Pancreas (tissue), 10 donors: ENCODE measurements around the gene NARF. TPM values are rescaled to one million over a fixed set of nuclear protein-coding genes. Genes with fewer than 3 reads are reported as not detected.
A peak's percentile ranks its signal among the peaks of the same experiment; 100 is the strongest.
"Not testable (repeated sequence)": the region's sequence is repeated elsewhere in the genome, so short reads cannot be mapped to it uniquely, and the experiment has no call there.

Source experiments
- ATAC-seq, 4 donors: fragments of 200-7000 bp; cut with Tn5 transposase; one replicate each; pipeline versions ENCODE4 v1.8.0 to v1.9.1; 2020; ENCODE audit warnings: mild to moderate bottlenecking in 4 of 4, moderate library complexity in 4 of 4
- DNase-seq, 6 donors: peaks; one replicate each; pipeline ENCODE4 v3.0.0-alpha.2; 2020
- FAIRE-seq: peaks from 2 replicates; lab custom pipeline; 2012; peaks lifted over from hg19 to GRCh38; lab: Jason Lieb, UNC
- H3K27ac ChIP-seq, 4 donors: fragments of 200-600 bp; sonication (generic); 1 replicate in 3 of 4; 2 replicates in 1 of 4; pipeline versions ENCODE4 v1.5.0 to v1.8.0; 2020
- H3K27me3 ChIP-seq, 4 donors: fragments of 200-600 bp; one replicate each; pipeline ENCODE4 v1.8.0; 2021
- H3K36me3 ChIP-seq, 3 donors: fragments of 200-600 bp; sonication (generic) in 1 of 3; one replicate each; pipeline versions ENCODE4 v1.5.0 to v1.8.0; 2020 to 2021
- H3K4me1 ChIP-seq, 3 donors: fragments of 200-600 bp; one replicate each; pipeline ENCODE4 v1.8.0; 2021
- H3K4me3 ChIP-seq, 4 donors: fragments of 200-600 bp; sonication (generic) in 2 of 4; one replicate each; pipeline versions ENCODE4 v1.5.0 to v1.8.0; 2020 to 2021
- H3K9me3 ChIP-seq, 4 donors: fragments of 200-600 bp; one replicate each; pipeline ENCODE4 v1.8.0; 2021
- CTCF ChIP-seq, 4 donors: fragments of 200-600 bp; sonication (generic) in 3 of 4; IDR thresholded peaks; one replicate each; pipeline versions ENCODE4 v1.5.0 to v1.8.0; 2021; ENCODE audit warnings: antibody characterized with exemption in 4 of 4
- WGBS, 2 donors: extraction: QIAGEN DNeasy Blood & Tissue Kit; methylation state at CpG; one replicate each; pipeline ENCODE4 v1.1.7; 2013; 5-methylcytosine and 5-hydroxymethylcytosine counted together
- intact Hi-C, 3 donors: fragments of 100-400 bp; cut with DNase I; formaldehyde crosslinking; loops; one replicate each; pipeline versions ENCODE4 v1.11.1 to v1.14.2; 2022
- polyA plus RNA-seq, 2 donors: library from polyadenylated mRNA; stranded (reverse); fragments of 200-250 nt; gene quantifications; one replicate each; pipeline ENCODE4 v1.2.3, GENCODE V29; 2013
- total RNA-seq, 6 donors: library from RNA; stranded (reverse); fragmentation: NEBNext Ultra II Directional in 4 of 6; extraction: Animal tissue kit (Norgen Biotek cat#: 25700) in 4 of 6; gene quantifications; one replicate each; pipeline versions ENCODE4 v1.2.1 to v1.2.4, GENCODE V29; 2021 to 2023
- donor health status: healthy with polysubstance abuse.
- donor health status: DM: no; HTN: no; CAD: no; lungs with moderate emphysema.
- donor health status: DM: no; HTN: no; CAD: no.
- donor health status: control.
- donor health status: control.
- donor health status: Bipolar disorder and iron deficiency.
- donor health status: DM: yes; HTN: yes; CAD: no.
- donor health status: DM: no; HTN: no; CAD: no.
- donor health status: DM: no; HTN: no; CAD: no.
- donor health status: DM: yes; HTN: yes; CAD: no.

The NARF gene
- total and polyA plus RNA-seq, 8 donors = 21.3 to 96.9 (median 34.1) TPM

GRCh38 chr17:82457073-82457928 lies 1.2 kb upstream of the NARF start:
- WGBS, 2 donors = 21 to 22% methylated on average over 10 of the region's 10 CpGs
- peak overlapping the region; percentile 100 for H3K27ac ChIP-seq
- H3K4me3 ChIP-seq = peak overlapping the region in 2 of 4 donors; percentile 79 to 87
- no peak for TF ChIP-seq CTCF (IDR thresholded peaks at IDR 0.05)
- no peak for FAIRE-seq
- no peaks in the 10 kb centered on the region for H3K9me3 ChIP-seq
- peak in 3 of 4 donors; percentile 14 to 25 (median 24) for ATAC-seq
- H3K4me1 ChIP-seq = peaks cover 5 to 34% (median 26%) of the 10 kb centered on the region in 3 donors
- no peaks in the 10 kb centered on the region for H3K27me3 ChIP-seq
- intact Hi-C loops = no loop called here
- DNase-seq = peak in 2 of 6 donors; percentile 40 to 62
- H3K36me3 ChIP-seq = no peaks in the 10 kb centered on the region

GRCh38 chr17:82457929-82458178 lies 687 bp upstream of the NARF start:
- no peaks in the 10 kb centered on the region for H3K36me3 ChIP-seq
- FAIRE-seq (no peak), DNase-seq (no peak), ATAC-seq (no peak)
- H3K4me3 ChIP-seq = peak overlapping the region; percentile 65 to 87 (median 82)
- H3K4me1 ChIP-seq = peaks cover 5 to 34% (median 26%) of the 10 kb centered on the region in 3 donors
- peak overlapping the region; percentile 100 for H3K27ac ChIP-seq
- H3K9me3 ChIP-seq = no peaks in the 10 kb centered on the region
- no peaks in the 10 kb centered on the region for H3K27me3 ChIP-seq
- 0 to 1% methylated on average over 8 of the region's 8 CpGs for WGBS, 2 donors
- TF ChIP-seq CTCF (IDR thresholded peaks at IDR 0.05) = no peak
- intact Hi-C loops = no loop called here

GRCh38 chr17:82458885-82459424 lies 414 bp downstream of the NARF start:
- no peaks in the 10 kb centered on the region for H3K36me3 ChIP-seq
- peak overlapping the region; percentile 100 for H3K27ac ChIP-seq
- intact Hi-C loops = no loop called here
- ATAC-seq (peak in 1 of 4 donors; percentile 2), FAIRE-seq (no peak), DNase-seq (peak in 3 of 6 donors; percentile 26 to 69 (median 39))
- peak overlapping the region; percentile 65 to 87 (median 82) for H3K4me3 ChIP-seq
- H3K27me3 ChIP-seq = no peaks in the 10 kb centered on the region
- WGBS, 2 donors = 0% methylated on average over 61 to 62 of the region's 62 CpGs
- H3K4me1 ChIP-seq = peaks cover 5 to 39% (median 26%) of the 10 kb centered on the region in 3 donors
- no peak for TF ChIP-seq CTCF (IDR thresholded peaks at IDR 0.05)
- H3K9me3 ChIP-seq = no peaks in the 10 kb centered on the region

GRCh38 chr17:82459936-82460335 lies 1.4 kb downstream of the NARF start:
- peaks cover 5 to 42% (median 26%) of the 10 kb centered on the region in 3 donors for H3K4me1 ChIP-seq
- H3K9me3 ChIP-seq, intact Hi-C loops, DNase-seq, FAIRE-seq, H3K4me3 ChIP-seq, ATAC-seq, H3K27me3 ChIP-seq, H3K27ac ChIP-seq, H3K36me3 ChIP-seq: not testable (repeated sequence)
- WGBS, 2 donors = 91 to 94% methylated on average over 9 of the region's 9 CpGs

- no peaks in the 10 kb centered on the region for H3K9me3 ChIP-seq
- no peak for TF ChIP-seq CTCF (IDR thresholded peaks at IDR 0.05)
- DNase-seq = peak; percentile 48 to 88 (median 73)
- H3K4me1 ChIP-seq = peaks cover 5 to 34% (median 22%) of the 10 kb centered on the region in 3 donors
- FAIRE-seq = no peak
- peaks cover 0 to 4% (median 0%) of the 10 kb centered on the region in 3 donors for H3K36me3 ChIP-seq
- H3K27ac ChIP-seq = peak overlapping the region; percentile 16 to 47 (median 32)
- WGBS, 2 donors = 27 to 28% methylated on average over 10 of the region's 10 CpGs
- H3K27me3 ChIP-seq = no peaks in the 10 kb centered on the region
- H3K4me3 ChIP-seq = no peak overlapping the region
- intact Hi-C loops = no loop called here
- peak in 2 of 4 donors; percentile 4 to 8 for ATAC-seq
Measured at GRCh38 chr17:82461827-82462524, 3.4 kb downstream of the NARF start.
